HepG2 (cell line): ENCODE results near the gene LGI2.

Experiments
- MED1 ChIP-seq: sonication (generic); formaldehyde crosslinking; IDR thresholded peaks from 2 replicates; pipeline ENCODE4 v1.4.0; 2020; ENCODE audit warnings: missing genetic modification reagents
- RARA ChIP-seq: IDR thresholded peaks from 2 replicates; pipeline ENCODE4 v1.6.1; 2016; ENCODE audit warnings: missing genetic modification reagents, missing compliant biosample characterization
- ZNF138 ChIP-seq: sonication (generic); formaldehyde crosslinking; IDR thresholded peaks from 2 replicates; pipeline ENCODE4 v1.5.0; 2020; ENCODE audit warnings: mild to moderate bottlenecking, low read depth, missing genetic modification reagents

DNA sequence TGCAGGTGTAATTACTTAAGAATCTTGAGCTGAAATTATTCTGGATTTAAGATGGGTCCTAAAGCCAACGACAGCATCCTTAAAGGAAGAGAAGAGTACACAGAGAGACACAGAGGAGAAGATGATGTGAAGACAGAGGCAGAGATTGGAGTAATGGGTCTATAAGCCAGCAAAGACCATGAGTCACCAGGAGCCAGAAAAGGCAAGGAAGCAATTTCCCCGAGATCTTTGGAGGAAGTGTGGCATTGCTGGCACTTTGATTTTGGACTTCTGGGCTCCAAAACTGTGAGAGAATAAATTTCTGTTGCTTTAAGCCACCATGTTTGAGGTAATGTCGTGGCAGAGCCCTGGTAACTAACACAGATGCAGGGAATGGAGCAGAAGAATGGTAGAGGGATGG, 32.4 kb upstream of the LGI2 start:
- no peak for TF ChIP-seq ZNF138
- TF ChIP-seq RARA, result no peak
- TF ChIP-seq MED1 (CRISPR knock-in tag), result no peak
